Neural progenitor cell (in vitro differentiated cells): Measurements from ENCODE around the gene HOXC5.

Source experiments
- CTCF ChIP-seq: fragments of 200-600 bp; sonication (generic); IDR thresholded peaks from 2 replicates; pipeline ENCODE4 v1.5.1; 2017; ENCODE audit warnings: antibody characterized with exemption, mild to moderate bottlenecking
- EZH2 ChIP-seq: fragments of 200-600 bp; sonication (generic); IDR thresholded peaks from 2 replicates; pipeline ENCODE4 v1.6.1; 2017; ENCODE audit warnings: antibody characterized with exemption, mild to moderate bottlenecking, moderate library complexity

DNA sequence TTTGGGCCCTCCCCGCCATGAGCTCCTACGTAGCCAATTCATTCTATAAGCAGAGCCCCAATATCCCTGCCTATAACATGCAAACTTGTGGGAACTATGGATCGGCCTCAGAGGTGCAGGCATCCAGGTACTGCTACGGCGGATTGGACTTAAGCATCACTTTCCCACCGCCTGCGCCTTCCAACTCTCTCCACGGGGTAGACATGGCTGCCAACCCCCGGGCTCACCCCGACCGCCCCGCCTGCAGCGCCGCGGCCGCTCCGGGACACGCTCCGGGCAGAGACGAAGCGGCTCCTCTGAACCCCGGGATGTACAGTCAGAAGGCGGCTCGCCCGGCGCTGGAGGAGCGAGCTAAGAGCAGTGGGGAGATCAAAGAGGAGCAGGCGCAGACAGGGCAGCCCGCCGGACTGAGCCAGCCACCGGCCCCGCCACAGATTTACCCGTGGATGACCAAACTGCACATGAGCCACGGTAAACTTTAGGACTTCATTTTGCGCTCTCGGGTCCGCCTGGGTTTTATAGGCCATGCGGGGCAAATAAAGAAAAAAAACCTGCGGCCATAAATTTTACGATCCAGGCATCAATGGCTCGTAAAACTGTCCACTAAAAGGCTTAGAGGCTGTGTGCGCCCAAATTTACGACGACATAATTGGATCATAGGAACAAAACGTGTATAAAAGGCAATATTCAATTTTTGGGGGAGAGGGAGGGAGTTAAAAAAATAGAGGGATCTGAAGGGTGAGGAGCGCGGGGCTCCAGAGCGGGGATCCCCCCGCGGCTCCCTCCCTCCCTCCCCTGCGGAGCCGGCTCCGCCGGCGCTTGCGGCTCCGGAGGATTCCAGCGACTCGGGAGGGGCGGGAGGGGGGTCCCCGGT lies 493 bp downstream of the HOXC5 start:
- no peak for TF ChIP-seq CTCF
- peak; percentile 99 for TF ChIP-seq EZH2
